Endothelial cell of umbilical vein (primary cell): ENCODE measurements around the gene CSF3.

Experiments
- CTCF ChIP-seq, 2 donors: IDR thresholded peaks; 1 replicate in 1 of 2; 2 replicates in 1 of 2; pipeline ENCODE4 v1.5.1; 2011; ENCODE audit warnings: low read length in 2 of 2, mild to moderate bottlenecking in 2 of 2, moderate library complexity in 2 of 2, control low read depth in 1 of 2, inconsistent platforms in 1 of 2, low read depth in 1 of 2; ENCODE audit not compliant: insufficient read depth in 1 of 2; ENCODE audit errors: extremely low read depth in 1 of 2
- EZH2 ChIP-seq: IDR thresholded peaks from 2 replicates; pipeline ENCODE4 v1.6.1; 2012; ENCODE audit warnings: borderline replicate concordance, low read depth, mild to moderate bottlenecking, moderate library complexity, low read length, inconsistent platforms; ENCODE audit not compliant: severe bottlenecking
- FOS ChIP-seq: IDR thresholded peaks from 2 replicates; pipeline ENCODE4 v1.6.1; 2011; ENCODE audit warnings: mild to moderate bottlenecking, low read length, moderate library complexity, borderline replicate concordance; ENCODE audit not compliant: insufficient read depth
- MYC ChIP-seq: IDR thresholded peaks from one replicate; pipeline ENCODE4 v1.6.1; 2011; ENCODE audit warnings: mild to moderate bottlenecking, low read depth, low read length
- POLR2A ChIP-seq: IDR thresholded peaks from 2 replicates; pipeline ENCODE4 v1.6.1; 2012; ENCODE audit warnings: low read depth, mild to moderate bottlenecking, control low read depth, low read length
- POLR2AphosphoS5 ChIP-seq: IDR thresholded peaks from 2 replicates; pipeline ENCODE4 v1.6.1; 2012; ENCODE audit warnings: low read depth, mild to moderate bottlenecking, control low read depth, low read length, moderate library complexity; ENCODE audit not compliant: insufficient read depth

- no peak for TF ChIP-seq EZH2
- TF ChIP-seq CTCF (IDR thresholded peaks at IDR 0.05; ENCODE audit: extremely low read depth in 1 of 2, insufficient read depth in 1 of 2, low read depth in 1 of 2, low read length in 2 of 2), result no peak
- TF ChIP-seq POLR2A, result no peak
- no peak for TF ChIP-seq FOS
- TF ChIP-seq POLR2AphosphoS5, result no peak
- no peak for TF ChIP-seq MYC
Measured at GRCh38 chr17:39981766-39982375, 33.4 kb upstream of the CSF3 start.
